ENCODE results near the gene UBE3B. TPM values are rescaled to one million over a fixed set of nuclear protein-coding genes. Genes with fewer than 3 reads are reported as not detected.

The UBE3B gene
- total RNA-seq, 1 experiment from 2014 or later = 48.6 TPM

DNA sequence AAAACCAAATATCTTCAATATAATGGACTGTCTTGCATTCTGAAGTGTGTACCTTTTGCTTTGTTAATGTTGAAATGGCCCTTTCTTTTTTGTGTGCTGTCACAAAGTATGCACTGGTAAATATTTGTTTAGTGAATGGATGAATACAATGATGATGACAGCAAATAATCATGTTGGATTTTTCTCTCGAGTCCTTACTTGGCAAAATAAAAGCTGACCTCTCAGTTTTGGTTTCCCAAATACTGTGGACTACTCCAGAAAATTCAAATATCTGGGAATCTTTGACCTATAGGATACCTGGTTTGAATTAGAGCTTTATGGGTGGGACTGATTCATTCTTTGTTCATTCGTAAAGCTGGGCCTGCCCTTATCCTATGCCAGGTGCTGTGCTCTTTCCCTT is 5.5 kb downstream of the UBE3B start:
- H3K36me3 Mint-ChIP-seq (ENCODE audit: insufficient read depth, unreplicated experiment) = peaks cover 15% of the 10 kb centered on the region
- TF ChIP-seq, protein P1, sequence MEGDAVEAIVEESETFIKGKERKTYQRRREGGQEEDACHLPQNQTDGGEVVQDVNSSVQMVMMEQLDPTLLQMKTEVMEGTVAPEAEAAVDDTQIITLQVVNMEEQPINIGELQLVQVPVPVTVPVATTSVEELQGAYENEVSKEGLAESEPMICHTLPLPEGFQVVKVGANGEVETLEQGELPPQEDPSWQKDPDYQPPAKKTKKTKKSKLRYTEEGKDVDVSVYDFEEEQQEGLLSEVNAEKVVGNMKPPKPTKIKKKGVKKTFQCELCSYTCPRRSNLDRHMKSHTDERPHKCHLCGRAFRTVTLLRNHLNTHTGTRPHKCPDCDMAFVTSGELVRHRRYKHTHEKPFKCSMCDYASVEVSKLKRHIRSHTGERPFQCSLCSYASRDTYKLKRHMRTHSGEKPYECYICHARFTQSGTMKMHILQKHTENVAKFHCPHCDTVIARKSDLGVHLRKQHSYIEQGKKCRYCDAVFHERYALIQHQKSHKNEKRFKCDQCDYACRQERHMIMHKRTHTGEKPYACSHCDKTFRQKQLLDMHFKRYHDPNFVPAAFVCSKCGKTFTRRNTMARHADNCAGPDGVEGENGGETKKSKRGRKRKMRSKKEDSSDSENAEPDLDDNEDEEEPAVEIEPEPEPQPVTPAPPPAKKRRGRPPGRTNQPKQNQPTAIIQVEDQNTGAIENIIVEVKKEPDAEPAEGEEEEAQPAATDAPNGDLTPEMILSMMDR (IDR thresholded peaks at IDR 0.05; ENCODE audit: unreplicated experiment) = no peak
- no peak overlapping the region for H3K27ac Mint-ChIP-seq (ENCODE audit: unreplicated experiment)
- no peak for DNase-seq
- no peaks in the 10 kb centered on the region for H3K27me3 Mint-ChIP-seq (ENCODE audit: unreplicated experiment)
- H3K9me3 Mint-ChIP-seq (ENCODE audit: low read depth, unreplicated experiment) = no peaks in the 10 kb centered on the region
- H3K4me3 Mint-ChIP-seq (ENCODE audit: low read depth, unreplicated experiment) = no peak overlapping the region
- intact Hi-C loops (cut with micrococcal nuclease; ENCODE audit: unreplicated experiment) = no loop called here
- no TSS peak for BruUV-seq (replicated peaks)
- CTCF ChIA-PET = no interaction called here
- peaks cover 11% of the 10 kb centered on the region for H3K4me1 Mint-ChIP-seq (ENCODE audit: low read depth, unreplicated experiment)

DNA sequence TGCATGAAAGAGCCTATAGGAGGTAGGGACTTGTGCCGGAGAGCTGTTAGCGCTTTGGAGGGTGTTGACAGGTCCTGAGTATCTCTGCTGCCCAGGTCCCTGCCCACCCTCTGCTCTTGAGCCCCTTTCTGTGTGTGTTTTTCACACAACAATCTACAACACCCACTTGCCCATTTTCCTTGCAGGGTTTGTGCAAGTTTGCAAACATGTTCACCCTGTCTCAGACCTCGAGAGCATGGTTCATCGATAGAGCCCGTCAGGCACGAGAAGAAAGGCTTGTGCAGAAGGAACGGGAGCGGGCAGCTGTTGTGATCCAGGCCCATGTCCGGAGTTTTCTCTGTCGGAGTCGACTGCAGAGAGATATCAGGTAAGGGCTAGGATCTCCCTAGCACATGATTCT is 5.9 kb downstream of the UBE3B start:
- H3K27me3 Mint-ChIP-seq (ENCODE audit: unreplicated experiment) = no peaks in the 10 kb centered on the region
- no peak overlapping the region for H3K4me3 Mint-ChIP-seq (ENCODE audit: low read depth, unreplicated experiment)
- BruUV-seq (replicated peaks) = no TSS peak
- H3K36me3 Mint-ChIP-seq (ENCODE audit: insufficient read depth, unreplicated experiment) = peaks cover 11% of the 10 kb centered on the region
- H3K4me1 Mint-ChIP-seq (ENCODE audit: low read depth, unreplicated experiment) = peaks cover 11% of the 10 kb centered on the region
- intact Hi-C loops (cut with micrococcal nuclease; ENCODE audit: unreplicated experiment) = no loop called here
- CTCF ChIA-PET = no interaction called here
- no peak for DNase-seq
- no peak overlapping the region for H3K27ac Mint-ChIP-seq (ENCODE audit: unreplicated experiment)
- TF ChIP-seq, protein P1 (IDR thresholded peaks at IDR 0.05; ENCODE audit: unreplicated experiment) = no peak
- H3K9me3 Mint-ChIP-seq (ENCODE audit: low read depth, unreplicated experiment) = no peaks in the 10 kb centered on the region

DNA sequence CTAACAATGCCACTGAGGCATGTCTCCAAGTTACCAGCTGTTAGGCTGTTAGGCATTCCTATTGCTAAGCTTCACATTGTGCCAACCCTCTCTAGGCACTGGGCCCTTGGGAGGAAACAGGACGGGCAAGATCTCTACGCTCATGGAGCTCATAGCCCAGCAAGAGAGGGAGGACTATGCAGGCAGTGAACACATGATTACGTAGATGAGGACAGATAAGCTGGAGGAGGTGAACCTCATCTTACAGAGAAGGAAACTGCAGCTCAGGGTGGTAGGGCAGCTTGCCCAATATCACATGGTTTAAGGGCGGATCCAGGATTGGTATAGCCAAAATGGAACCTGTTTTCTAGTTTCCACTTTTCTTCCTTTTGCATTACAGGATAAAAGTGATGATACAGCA is 7.8 kb downstream of the UBE3B start:
- CTCF ChIA-PET = interaction anchor here (0.6 to 1.1 kb wide), 2 partner anchors 8 to 1809 kb away, joined by 3 to 6 read pairs; partner anchors contain the start of genes KCTD10 and UBE3B
- Mint-ChIP-seq H3K9me3 (ENCODE audit: low read depth, unreplicated experiment) (no peaks in the 10 kb centered on the region), H3K4me1 (ENCODE audit: low read depth, unreplicated experiment) (no peaks in the 10 kb centered on the region), H3K4me3 (ENCODE audit: low read depth, unreplicated experiment) (no peak overlapping the region), H3K36me3 (ENCODE audit: insufficient read depth, unreplicated experiment) (peaks cover 5% of the 10 kb centered on the region), H3K27ac (ENCODE audit: unreplicated experiment) (no peak overlapping the region), H3K27me3 (ENCODE audit: unreplicated experiment) (no peaks in the 10 kb centered on the region)
- intact Hi-C loops (cut with micrococcal nuclease; ENCODE audit: unreplicated experiment) = no loop called here
- TF ChIP-seq, protein P1 (IDR thresholded peaks at IDR 0.05; ENCODE audit: unreplicated experiment) = no peak
- no peak for DNase-seq
- BruUV-seq (replicated peaks) = no TSS peak

DNA sequence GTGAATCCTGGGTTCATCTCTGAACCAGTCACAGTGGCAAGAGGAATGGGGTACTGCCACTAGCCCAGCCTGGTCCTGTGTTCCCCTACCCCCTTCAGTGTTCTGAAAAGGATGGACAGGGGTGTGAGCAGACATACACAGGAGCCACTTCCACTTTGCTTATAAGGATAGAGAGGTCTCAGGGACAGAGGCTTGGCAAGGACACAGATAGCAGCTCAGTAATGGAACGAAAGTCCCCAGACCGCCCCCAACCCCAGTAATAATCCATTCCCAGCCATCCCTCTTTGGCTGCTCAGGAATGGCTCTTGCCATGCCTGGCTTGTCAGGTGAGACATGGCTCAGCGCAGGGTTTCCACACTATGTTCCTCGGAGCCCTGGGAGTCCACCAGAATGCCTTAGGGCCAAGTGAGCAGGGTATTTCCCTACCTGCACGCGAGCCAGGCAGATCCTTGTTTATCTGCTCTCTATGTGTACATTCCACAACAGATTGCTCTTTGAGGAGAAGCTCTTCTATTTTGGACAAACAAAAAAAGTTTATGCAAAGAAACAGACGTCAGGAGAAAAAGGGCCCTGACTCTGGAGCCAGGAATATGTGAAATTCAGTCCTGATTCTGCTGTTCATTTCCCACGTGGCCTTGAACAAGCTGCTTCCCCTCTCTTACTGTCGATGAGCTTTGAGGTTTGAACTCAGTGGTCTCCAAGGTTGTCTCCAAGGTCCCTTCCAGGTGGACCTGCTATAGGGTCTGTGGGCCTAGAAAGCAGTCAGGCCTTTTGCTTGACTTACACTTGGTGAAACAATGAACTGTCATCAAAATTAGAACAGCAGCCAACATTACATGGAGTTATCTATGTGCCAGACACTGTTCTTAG is 10.0 kb downstream of the UBE3B start:
- no TSS peak for BruUV-seq (replicated peaks)
- no peak overlapping the region for H3K27ac Mint-ChIP-seq (ENCODE audit: unreplicated experiment)

More for the DNA sequence above, 10.0 kb downstream of the UBE3B start:
- CTCF ChIA-PET = no interaction called here
- Mint-ChIP-seq H3K27me3 (ENCODE audit: unreplicated experiment) (no peaks in the 10 kb centered on the region), H3K9me3 (ENCODE audit: low read depth, unreplicated experiment) (no peaks in the 10 kb centered on the region), H3K4me1 (ENCODE audit: low read depth, unreplicated experiment) (no peaks in the 10 kb centered on the region), H3K36me3 (ENCODE audit: insufficient read depth, unreplicated experiment) (peaks cover 5% of the 10 kb centered on the region), H3K4me3 (ENCODE audit: low read depth, unreplicated experiment) (no peak overlapping the region)
- no peak for DNase-seq
- intact Hi-C loops (cut with micrococcal nuclease; ENCODE audit: unreplicated experiment) = no loop called here
- TF ChIP-seq, protein P1 (IDR thresholded peaks at IDR 0.05; ENCODE audit: unreplicated experiment) = no peak

Measured in Calu3 (cell line).